HG03521 (cell line): ENCODE results near the gene CYP2W1.
A peak's percentile ranks its signal among the peaks of the same experiment; 100 is the strongest.

Source experiments
- ATAC-seq: cut with Tn5 transposase; IDR thresholded peaks from one replicate; pipeline ENCODE4 v1.9.1; 2021; ENCODE audit warnings: mild to moderate bottlenecking, moderate library complexity; ENCODE audit not compliant: unreplicated experiment

The CYP2W1 gene

GRCh38 chr7:981793-982510 is 1.0 kb upstream of the CYP2W1 start:
- no peak for ATAC-seq

DNA sequence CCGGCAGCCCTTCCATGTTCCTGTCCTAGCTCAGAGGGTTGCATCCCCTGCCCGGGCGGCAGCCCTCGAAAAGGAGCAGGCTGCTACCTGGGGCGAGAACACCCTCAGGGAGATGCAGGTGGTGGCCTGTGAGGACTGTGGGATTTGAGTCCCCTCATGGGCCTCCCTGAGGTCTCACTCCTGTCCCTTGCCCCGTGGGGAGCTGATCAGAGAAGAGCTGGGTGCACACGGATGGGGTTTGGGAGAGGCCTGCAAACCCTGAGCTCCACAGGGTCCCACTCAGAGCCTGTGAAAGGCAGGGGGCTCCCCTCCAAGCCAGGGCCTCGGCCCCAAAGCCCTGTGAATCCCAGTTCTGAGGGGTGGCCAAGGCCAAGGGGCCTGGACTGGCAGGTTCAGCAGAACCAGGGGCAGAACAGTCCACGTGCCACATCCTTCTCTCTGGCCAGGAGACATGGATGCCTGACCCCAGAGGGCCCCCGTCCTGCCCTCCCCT is 424 bp upstream of the CYP2W1 start:
- no peak for ATAC-seq

- ATAC-seq = no peak
Observed at GRCh38 chr7:983616-984071, 663 bp downstream of the CYP2W1 start.

- ATAC-seq = no peak
Observed at GRCh38 chr7:984361-985126, 1.6 kb downstream of the CYP2W1 start.

- no peak for ATAC-seq
Observed at GRCh38 chr7:985127-985416, 2.1 kb downstream of the CYP2W1 start.

DNA sequence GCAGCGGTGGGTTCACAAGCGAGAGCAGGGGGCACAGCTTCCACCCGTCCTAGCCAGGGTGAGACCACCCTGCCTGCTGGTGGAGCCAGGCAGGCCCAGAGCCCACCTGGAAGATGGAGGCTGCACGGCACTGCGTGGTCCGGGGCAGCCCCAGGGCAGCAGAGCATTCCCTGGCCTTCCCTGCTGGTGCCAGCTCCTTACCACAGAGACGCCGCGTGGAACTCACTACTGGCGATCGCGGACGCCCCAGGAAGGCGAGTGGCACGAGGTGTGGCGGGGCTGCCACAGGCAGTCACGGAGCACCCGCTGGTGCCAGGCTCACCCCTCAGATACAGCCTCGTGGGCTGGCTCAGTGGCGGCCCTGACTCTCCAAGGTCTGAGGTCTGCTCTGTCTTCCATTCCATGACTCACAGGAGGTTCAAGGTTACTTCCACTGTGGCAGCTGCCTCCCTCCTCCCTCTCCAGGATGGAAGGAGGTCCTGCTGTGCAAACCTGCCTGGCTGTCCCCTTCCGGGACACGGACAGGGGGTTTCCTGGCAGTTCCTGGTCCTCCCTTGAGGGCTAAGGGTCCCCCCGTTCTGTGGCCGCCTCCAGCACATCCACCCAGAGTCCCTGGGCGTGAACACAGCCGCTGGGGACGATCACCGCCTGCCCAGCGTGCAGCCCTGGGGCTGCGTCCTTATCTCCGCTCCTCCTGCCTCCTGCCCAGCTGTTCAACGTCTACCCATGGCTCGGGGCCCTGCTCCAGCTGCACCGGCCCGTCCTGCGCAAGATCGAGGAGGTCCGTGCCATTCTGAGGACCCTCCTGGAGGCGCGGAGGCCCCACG is 3.1 kb downstream of the CYP2W1 start:
- no peak for ATAC-seq

DNA sequence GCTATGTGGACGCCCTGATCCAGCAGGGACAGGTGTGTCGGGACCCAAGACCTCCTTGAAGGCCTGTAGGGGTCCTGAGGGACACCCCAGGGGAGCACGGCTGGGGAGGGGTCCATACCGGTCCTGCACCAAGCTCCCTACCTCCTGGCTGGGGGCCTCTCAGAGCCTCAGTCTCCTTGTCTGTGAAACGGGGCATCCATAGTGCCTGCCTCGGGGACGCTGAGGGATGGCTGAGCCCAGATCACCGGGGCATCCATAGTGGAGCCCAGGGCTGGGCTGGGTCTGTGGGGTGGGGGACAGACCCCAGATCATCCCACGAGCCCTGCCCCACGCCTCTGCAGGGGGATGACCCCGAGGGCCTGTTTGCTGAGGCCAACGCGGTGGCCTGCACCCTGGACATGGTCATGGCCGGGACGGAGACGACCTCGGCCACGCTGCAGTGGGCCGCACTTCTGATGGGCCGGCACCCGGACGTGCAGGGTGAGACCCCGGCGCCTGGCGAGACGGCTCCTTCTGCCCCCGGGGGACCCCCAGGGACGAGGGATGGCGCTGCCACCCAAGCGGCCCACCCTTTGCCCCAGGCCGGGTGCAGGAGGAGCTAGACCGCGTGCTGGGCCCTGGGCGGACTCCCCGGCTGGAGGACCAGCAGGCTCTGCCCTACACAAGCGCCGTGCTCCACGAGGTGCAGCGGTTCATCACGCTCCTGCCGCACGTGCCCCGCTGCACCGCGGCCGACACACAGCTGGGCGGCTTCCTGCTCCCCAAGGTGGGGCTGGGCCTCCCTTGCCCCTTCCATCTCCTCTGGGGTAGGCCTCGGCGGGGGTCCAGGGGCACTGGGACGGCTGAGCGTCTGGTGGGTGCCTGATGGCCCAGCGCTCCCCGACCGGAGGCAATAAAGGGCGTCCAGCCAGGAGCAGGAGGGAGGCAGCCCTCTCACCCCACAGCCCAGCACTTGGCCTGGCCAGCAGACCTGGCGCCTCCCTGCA is 4.1 kb downstream of the CYP2W1 start:
- ATAC-seq = no peak

DNA sequence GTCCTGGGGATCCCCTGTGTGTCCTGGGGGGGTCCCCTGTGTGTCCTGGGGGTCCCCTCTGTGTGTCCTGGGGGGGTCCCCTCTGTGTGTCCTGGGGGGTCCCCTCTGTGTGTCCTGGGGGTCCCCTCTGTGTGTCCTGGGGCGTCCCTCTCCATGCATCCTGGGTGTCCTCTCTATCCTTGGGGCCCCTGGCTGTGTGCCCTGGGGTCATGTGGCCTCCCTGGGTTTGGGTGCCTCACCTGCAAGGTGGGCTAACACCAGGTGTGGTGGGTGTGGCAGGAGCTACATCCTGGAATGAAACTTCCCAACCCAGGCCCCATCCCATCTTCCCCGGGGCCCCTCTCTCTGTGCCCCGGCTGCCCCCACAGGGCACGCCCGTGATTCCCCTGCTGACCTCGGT is 4.9 kb downstream of the CYP2W1 start:
- ATAC-seq = no peak

GRCh38 chr7:988426-988911 is 5.5 kb downstream of the CYP2W1 start:
- ATAC-seq = no peak

GRCh38 chr7:988963-989529 is 6.1 kb downstream of the CYP2W1 start:
- no peak for ATAC-seq

- no peak for ATAC-seq
Observed at GRCh38 chr7:990352-990932, 7.5 kb downstream of the CYP2W1 start.

DNA sequence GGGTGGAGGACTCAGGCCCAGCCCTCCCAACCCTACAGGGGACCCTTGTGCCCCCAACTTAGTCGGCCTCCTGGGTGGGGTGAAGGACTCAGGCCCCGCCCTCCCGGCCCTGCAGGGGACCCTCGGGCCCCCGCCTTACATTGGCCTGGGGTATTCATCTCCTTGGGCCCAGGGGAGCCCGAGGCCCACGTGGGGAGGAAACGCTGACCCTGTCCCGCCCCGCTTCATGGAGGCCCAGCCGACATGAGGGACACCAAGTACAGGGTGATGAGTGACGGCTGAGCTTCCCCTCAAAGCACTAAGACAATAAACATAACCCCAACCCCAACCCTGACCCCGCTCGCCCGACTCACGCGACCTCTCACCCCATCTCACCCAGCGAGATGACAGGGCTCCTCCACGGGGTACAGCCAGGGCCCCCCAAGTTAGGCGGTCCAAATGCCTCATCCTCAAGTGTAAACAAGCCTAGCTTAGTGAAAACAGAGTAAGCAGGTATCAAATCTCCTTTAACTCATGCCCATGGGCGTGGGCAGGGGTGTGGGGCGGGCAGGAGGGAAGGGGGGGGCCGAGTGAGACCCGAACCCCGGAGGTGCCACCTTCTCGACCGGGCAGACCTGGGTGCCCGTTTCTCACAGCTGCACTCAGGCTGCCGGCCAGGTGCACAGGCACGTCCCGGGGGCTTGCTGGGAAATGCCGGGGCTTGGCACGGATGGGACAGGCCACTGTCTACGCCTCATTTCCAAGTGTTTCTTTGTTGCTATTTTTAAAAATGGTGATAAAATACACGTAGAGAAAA is 8.2 kb downstream of the CYP2W1 start:
- ATAC-seq = no peak

GRCh38 chr7:991729-992656 is 9.0 kb downstream of the CYP2W1 start:
- ATAC-seq = no peak

DNA sequence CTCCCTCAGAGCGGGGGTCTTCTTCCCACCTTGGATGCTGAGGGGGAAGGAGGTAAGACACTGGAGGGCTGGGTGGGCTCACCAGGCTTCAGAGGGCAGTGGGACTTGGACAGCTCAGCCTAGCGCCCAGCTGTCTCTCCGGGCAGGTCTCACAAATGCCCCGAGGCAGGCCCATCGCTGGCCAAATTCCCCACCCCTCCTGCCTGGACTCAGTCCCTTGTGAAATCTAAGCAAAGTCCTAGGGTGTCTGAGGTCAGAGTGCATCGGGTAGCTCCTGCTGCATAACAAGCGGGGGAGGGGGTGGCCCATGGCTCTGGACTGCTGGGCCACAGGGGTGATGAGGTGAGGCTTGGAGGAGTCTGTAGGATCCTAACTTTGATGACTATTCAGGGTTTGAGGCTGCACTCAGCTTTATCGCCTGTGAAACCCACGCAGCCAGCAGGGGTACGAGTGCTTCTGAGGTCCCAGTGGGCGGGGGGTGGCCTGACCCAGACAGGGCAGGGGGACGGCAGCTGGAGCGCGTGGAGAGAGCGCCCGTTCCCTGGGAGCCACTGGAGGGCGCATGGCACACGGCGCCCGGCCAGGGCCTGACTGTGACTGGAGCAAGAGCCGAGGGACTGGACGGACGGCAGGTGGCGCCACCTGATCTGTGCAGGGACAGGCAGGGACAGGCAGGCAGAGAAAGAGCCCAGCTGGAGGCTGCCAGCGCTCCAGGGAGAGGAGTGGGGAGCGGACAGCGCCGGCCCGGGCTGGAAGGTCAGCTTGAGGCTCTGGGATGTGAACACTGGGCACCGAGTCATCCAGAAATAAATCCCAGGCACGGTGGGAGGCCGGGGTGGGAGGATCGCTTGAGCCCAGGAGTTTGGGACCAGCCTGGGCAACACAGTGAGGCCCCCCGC is 10.0 kb downstream of the CYP2W1 start:
- peak; percentile 76 for ATAC-seq

- ATAC-seq = no peak
Observed at GRCh38 chr7:994592-995308, 11.8 kb downstream of the CYP2W1 start.

GRCh38 chr7:995571-995970 is 12.6 kb downstream of the CYP2W1 start:
- ATAC-seq = no peak
